Testis (tissue), 3 donors: ENCODE data around the gene SLC12A6. TPM values are rescaled to one million over a fixed set of nuclear protein-coding genes. Genes with fewer than 3 reads are reported as not detected.

ENCODE experiments used
- DNase-seq: peaks from one replicate; pipeline ENCODE4 v3.0.0-alpha.2; 2019
- H3K27ac ChIP-seq, 2 donors: fragments of 200-600 bp; sonication (generic); one replicate each; pipeline ENCODE4 v1.5.1; 2019
- H3K27me3 ChIP-seq: fragments of 200-600 bp; sonication (generic); one replicate; pipeline ENCODE4 v1.5.1; 2019
- H3K36me3 ChIP-seq: fragments of 200-600 bp; sonication (generic); one replicate; pipeline ENCODE4 v1.5.1; 2017; ENCODE audit warnings: low read depth; ENCODE audit errors: missing control alignments
- H3K4me1 ChIP-seq: fragments of 200-600 bp; sonication (generic); one replicate; pipeline ENCODE4 v1.5.1; 2019
- H3K4me3 ChIP-seq, 2 donors: fragments of 200-600 bp; sonication (generic); one replicate each; pipeline ENCODE4 v1.5.1; 2017 to 2019
- H3K9me3 ChIP-seq: fragments of 200-600 bp; sonication (generic); one replicate; pipeline ENCODE4 v1.5.1; 2017
- CTCF ChIP-seq, 3 experiments: fragments of 450-650 bp in 2 of 3; fragments of 200-600 bp in 1 of 3; sonication (generic) in 1 of 3; IDR thresholded peaks; one replicate each; pipeline ENCODE4 v1.5.1; 2016 to 2019; ENCODE audit warnings: antibody characterized with exemption in 3 of 3, mild to moderate bottlenecking in 2 of 3, moderate library complexity in 1 of 3
- POLR2A ChIP-seq: fragments of 450-650 bp; IDR thresholded peaks from one replicate; pipeline ENCODE4 v1.6.1; 2017; ENCODE audit warnings: antibody characterized with exemption, mild to moderate bottlenecking, moderate library complexity
- WGBS, 2 donors: methylation state at CpG; one replicate each; pipeline ENCODE4 v1.1.5; 2018; 5-methylcytosine and 5-hydroxymethylcytosine counted together
- intact Hi-C: fragments of 100-400 bp; cut with DNase I; formaldehyde crosslinking; loops from one replicate; pipeline ENCODE4 v1.15.1; 2023; ENCODE audit warnings: low total_unique reads
- polyA plus RNA-seq: library from polyadenylated mRNA; stranded (reverse); fragments of 350-450 nt; fragmentation: Illumina TruSeq; extraction: RNeasy Lipid Tissue Mini Kit (QIAGEN cat#74804); gene quantifications from one replicate; pipeline ENCODE4 v1.2.3, GENCODE V29; 2014; ENCODE audit warnings: low read depth, low replicate concordance; ENCODE audit not compliant: insufficient read depth
- total RNA-seq, 2 donors: library from RNA; depleted of rRNA; stranded (reverse); fragments of >200 nt; gene quantifications; one replicate each; pipeline ENCODE4 v1.2.3, GENCODE V29; 2016

The SLC12A6 gene
- total and polyA plus RNA-seq, 3 donors from 2014 or later, result 72.8 to 106 (median 77.2) TPM

GRCh38 chr15:34311563-34311962 lies 26.0 kb downstream of the SLC12A6 start:
- H3K36me3 ChIP-seq, result no peaks in the 10 kb centered on the region
- WGBS, 2 donors, result 88% methylated on average over 1 of the region's 1 CpG
- intact Hi-C loops, result no loop called here
- H3K4me1 ChIP-seq, result no peaks in the 10 kb centered on the region
- H3K27me3 ChIP-seq, result no peaks in the 10 kb centered on the region
- no peak for DNase-seq
- no peaks in the 10 kb centered on the region for H3K9me3 ChIP-seq
- H3K4me3 ChIP-seq, result no peak overlapping the region
- H3K27ac ChIP-seq, result no peak overlapping the region
- TF ChIP-seq POLR2A, result no peak
- TF ChIP-seq CTCF (IDR thresholded peaks at IDR 0.05), result no peak

GRCh38 chr15:34304613-34305012 lies 33.0 kb downstream of the SLC12A6 start:
- TF ChIP-seq CTCF (IDR thresholded peaks at IDR 0.05) (no peak), POLR2A (no peak)
- DNase-seq, result no peak
- Histone ChIP-seq H3K9me3 (no peaks in the 10 kb centered on the region), H3K27ac (no peak overlapping the region), H3K4me3 (no peak overlapping the region), H3K27me3 (no peaks in the 10 kb centered on the region), H3K4me1 (no peaks in the 10 kb centered on the region), H3K36me3 (no peaks in the 10 kb centered on the region)
- intact Hi-C loops, result no loop called here

GRCh38 chr15:34301058-34301457 lies 36.5 kb downstream of the SLC12A6 start:
- Histone ChIP-seq H3K9me3 (no peaks in the 10 kb centered on the region), H3K4me1 (no peaks in the 10 kb centered on the region), H3K27me3 (no peaks in the 10 kb centered on the region), H3K27ac (no peak overlapping the region), H3K36me3 (no peaks in the 10 kb centered on the region), H3K4me3 (no peak overlapping the region)
- intact Hi-C loops, result no loop called here
- no peak for TF ChIP-seq POLR2A
- no peak for TF ChIP-seq CTCF (IDR thresholded peaks at IDR 0.05)
- WGBS, 2 donors, result 88 to 93% methylated on average over 3 of the region's 3 CpGs
- DNase-seq, result no peak

GRCh38 chr15:34297059-34297458 lies 40.5 kb downstream of the SLC12A6 start:
- no peak overlapping the region for H3K4me3 ChIP-seq
- no peak for TF ChIP-seq POLR2A
- no peak for TF ChIP-seq CTCF (IDR thresholded peaks at IDR 0.05)
- no peaks in the 10 kb centered on the region for H3K9me3 ChIP-seq
- no peaks in the 10 kb centered on the region for H3K4me1 ChIP-seq
- no peaks in the 10 kb centered on the region for H3K36me3 ChIP-seq
- WGBS, 2 donors, result 27 to 30% methylated on average over 1 of the region's 1 CpG
- no peak for DNase-seq
- no peaks in the 10 kb centered on the region for H3K27me3 ChIP-seq
- intact Hi-C loops, result no loop called here
- H3K27ac ChIP-seq, result no peak overlapping the region

- no peak for TF ChIP-seq CTCF (IDR thresholded peaks at IDR 0.05)
- TF ChIP-seq POLR2A, result no peak
- no peak for DNase-seq
- Histone ChIP-seq H3K9me3 (no peaks in the 10 kb centered on the region), H3K27me3 (no peaks in the 10 kb centered on the region), H3K36me3 (no peaks in the 10 kb centered on the region), H3K27ac (no peak overlapping the region), H3K4me1 (no peaks in the 10 kb centered on the region), H3K4me3 (no peak overlapping the region)
- intact Hi-C loops, result no loop called here
- 87 to 100% methylated on average over 4 to 9 of the region's 9 CpGs for WGBS, 2 donors
Observed at GRCh38 chr15:34292621-34293020, 45.0 kb downstream of the SLC12A6 start.
